ENCODE results near the gene CPT1B.

The CPT1B gene

DNA sequence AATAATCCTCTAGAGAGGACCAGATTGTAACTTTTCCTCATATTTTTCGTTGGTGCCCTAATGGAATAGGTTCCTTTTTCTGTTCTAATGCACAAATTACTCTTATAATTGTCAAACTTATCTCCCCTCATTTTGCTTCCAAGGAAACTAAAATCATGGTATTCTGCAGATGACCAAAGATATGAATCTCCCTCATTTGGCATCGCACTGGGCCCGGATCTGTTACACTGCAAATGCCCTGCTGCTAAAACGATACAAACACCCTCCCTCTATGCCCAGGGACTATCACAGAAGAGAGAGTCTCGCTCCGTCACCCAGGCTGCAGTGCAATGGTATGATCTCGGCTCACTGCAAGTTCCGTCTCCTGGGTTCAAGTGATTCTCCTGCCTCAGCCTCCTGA is 24.9 kb downstream of the CPT1B start:
- H3K4me3 ChIP-seq (ENCODE audit: low read depth, low read length) = no peak overlapping the region
- H3K27ac ChIP-seq = no peak overlapping the region
- no peak for DNase-seq
- TF ChIP-seq, protein P1, sequence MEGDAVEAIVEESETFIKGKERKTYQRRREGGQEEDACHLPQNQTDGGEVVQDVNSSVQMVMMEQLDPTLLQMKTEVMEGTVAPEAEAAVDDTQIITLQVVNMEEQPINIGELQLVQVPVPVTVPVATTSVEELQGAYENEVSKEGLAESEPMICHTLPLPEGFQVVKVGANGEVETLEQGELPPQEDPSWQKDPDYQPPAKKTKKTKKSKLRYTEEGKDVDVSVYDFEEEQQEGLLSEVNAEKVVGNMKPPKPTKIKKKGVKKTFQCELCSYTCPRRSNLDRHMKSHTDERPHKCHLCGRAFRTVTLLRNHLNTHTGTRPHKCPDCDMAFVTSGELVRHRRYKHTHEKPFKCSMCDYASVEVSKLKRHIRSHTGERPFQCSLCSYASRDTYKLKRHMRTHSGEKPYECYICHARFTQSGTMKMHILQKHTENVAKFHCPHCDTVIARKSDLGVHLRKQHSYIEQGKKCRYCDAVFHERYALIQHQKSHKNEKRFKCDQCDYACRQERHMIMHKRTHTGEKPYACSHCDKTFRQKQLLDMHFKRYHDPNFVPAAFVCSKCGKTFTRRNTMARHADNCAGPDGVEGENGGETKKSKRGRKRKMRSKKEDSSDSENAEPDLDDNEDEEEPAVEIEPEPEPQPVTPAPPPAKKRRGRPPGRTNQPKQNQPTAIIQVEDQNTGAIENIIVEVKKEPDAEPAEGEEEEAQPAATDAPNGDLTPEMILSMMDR (IDR thresholded peaks at IDR 0.05; ENCODE audit: low read depth, low read length, missing control alignments) = no peak
- H3K36me3 ChIP-seq (replicated peaks) = no peaks in the 10 kb centered on the region
- H3K27me3 ChIP-seq (replicated peaks) = peaks cover 18% of the 10 kb centered on the region
- in situ Hi-C loops (cut with HindIII; ENCODE audit: low pct_ligation_motif_present, low sequenced_read_pairs) = no loop called here

DNA sequence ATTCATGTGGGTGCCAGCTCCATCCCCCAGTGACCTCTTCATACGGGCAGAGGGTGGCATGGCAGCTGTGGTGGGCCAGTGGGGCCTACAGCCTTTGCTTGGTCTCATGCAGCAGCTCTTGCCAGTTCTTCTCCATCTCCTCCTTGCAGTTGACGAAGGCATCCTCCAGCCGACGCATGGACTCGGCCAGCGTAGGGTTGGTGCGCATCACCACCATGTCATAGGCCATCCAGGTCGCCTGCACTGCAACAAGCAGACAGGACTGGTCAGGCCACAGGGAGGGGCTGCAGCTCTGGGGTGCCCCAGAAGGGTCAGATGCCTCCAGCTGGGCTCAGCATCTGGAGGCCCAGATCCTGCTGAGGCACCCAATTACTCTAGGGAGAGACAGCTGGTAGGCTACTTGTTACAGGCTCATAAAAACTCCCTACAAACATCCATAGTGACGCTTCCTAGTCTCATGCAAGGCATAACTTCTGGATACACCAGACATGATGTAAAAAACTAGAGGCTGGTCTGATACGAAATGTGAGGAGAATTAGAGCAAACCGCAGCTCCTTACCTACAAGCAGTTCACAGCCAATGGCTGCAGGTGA is 27.0 kb downstream of the CPT1B start:
- Histone ChIP-seq H3K36me3 (replicated peaks) (no peaks in the 10 kb centered on the region), H3K27ac (no peak overlapping the region), H3K27me3 (replicated peaks) (peaks cover 36% of the 10 kb centered on the region), H3K4me3 (ENCODE audit: low read depth, low read length) (no peak overlapping the region)
- TF ChIP-seq, protein P1 (IDR thresholded peaks at IDR 0.05; ENCODE audit: low read depth, low read length, missing control alignments) = no peak
- no peak for DNase-seq
- in situ Hi-C loops (cut with HindIII; ENCODE audit: low pct_ligation_motif_present, low sequenced_read_pairs) = no loop called here

DNA sequence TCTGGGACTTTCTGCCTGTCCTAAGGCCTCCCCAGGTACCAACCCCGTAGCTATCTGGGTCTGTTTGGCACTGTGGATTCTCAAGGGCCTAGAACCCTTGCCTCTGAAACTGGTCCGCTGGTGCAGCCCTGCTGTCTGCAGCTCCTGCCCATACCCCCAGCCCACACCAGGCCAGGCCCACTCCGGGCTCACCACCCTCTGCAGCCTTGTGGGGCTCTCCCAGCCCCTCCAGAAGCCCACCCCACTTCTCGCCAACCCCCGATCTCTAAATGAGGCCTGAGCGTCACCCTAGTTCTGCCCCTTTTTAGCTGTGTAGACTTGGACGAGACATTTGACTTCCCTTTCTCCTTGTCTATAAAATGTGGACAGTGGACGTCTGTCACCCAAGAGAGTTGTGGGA is 27.8 kb downstream of the CPT1B start:
- H3K27me3 ChIP-seq (replicated peaks) = peaks cover 40% of the 10 kb centered on the region
- no peak overlapping the region for H3K27ac ChIP-seq
- no peak for DNase-seq
- TF ChIP-seq, protein P1 (IDR thresholded peaks at IDR 0.05; ENCODE audit: low read depth, low read length, missing control alignments) = no peak
- in situ Hi-C loops (cut with HindIII; ENCODE audit: low pct_ligation_motif_present, low sequenced_read_pairs) = no loop called here
- no peaks in the 10 kb centered on the region for H3K36me3 ChIP-seq (replicated peaks)
- no peak overlapping the region for H3K4me3 ChIP-seq (ENCODE audit: low read depth, low read length)

DNA sequence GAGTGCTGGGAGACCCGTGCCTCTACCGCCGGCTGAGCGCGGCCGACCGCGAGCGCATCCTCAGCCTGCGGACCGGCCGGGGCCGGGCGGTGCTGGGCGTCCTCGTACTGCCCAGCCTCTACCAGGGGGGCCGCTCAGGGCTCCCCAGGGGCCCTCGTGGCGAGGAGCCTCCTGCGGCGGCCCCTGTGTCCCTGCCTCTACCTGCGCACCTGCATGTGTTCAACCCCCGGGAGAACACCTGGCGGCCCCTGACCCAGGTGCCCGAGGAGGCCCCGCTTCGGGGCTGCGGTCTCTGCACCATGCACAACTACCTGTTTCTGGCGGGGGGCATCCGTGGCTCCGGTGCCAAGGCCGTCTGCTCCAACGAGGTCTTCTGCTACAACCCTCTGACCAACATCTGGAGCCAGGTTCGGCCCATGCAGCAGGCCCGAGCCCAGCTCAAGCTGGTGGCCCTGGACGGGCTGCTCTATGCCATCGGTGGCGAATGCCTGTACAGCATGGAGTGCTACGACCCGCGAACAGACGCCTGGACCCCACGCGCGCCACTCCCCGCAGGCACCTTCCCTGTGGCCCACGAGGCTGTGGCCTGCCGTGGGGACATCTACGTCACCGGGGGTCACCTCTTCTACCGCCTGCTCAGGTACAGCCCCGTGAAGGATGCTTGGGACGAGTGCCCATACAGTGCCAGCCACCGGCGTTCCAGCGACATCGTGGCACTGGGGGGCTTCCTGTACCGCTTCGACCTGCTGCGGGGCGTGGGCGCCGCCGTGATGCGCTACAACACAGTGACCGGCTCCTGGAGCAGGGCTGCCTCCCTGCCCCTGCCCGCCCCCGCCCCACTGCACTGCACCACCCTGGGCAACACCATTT is 29.1 kb downstream of the CPT1B start:
- Histone ChIP-seq H3K36me3 (replicated peaks) (no peaks in the 10 kb centered on the region), H3K27ac (no peak overlapping the region), H3K4me3 (ENCODE audit: low read depth, low read length) (no peak overlapping the region), H3K27me3 (replicated peaks) (peaks cover 40% of the 10 kb centered on the region)
- no peak for DNase-seq
- TF ChIP-seq, protein P1 (IDR thresholded peaks at IDR 0.05; ENCODE audit: low read depth, low read length, missing control alignments) = no peak
- in situ Hi-C loops (cut with HindIII; ENCODE audit: low pct_ligation_motif_present, low sequenced_read_pairs) = no loop called here

DNA sequence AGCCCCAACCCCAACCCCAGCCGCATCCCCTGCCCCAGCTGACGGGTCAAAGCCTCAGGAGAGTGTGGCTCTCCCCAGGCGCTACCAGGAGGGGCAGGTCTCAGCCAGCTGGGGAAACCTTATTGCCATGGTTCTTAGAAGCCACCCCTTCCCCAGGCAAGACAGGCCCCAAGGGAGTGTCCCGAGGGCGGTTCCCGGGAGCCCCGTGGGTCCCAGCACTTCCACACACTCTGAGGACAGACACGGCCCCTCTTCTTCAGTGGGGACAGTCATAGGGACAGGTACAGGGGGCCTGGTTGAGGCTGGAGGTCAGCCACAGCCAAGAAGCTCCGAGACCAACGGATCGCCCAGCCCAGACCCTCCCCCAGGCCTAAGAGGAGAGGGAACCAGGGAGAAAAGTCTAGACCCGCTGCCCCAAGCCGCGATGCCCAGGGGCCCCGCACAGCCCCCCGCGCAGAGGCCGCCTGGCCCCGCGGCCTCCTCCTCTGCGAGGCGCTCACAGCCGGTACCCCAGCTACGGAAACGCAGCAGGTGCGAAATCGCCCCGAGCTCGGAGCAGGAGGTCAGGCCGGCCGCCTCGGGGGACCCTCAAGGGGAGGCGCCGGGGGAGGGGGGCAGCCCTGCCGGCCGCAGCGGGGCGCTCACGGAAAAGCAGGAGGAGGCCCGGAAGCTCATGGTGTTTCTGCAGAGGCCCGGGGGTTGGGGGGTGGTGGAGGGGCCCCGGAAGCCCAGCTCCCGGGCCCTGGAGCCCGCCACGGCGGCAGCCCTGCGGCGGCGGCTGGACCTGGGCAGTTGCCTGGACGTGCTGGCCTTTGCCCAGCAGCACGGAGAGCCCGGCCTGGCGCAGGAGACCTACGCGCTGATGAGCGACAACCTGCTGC is 29.9 kb downstream of the CPT1B start:
- Histone ChIP-seq H3K27me3 (replicated peaks) (peaks cover 40% of the 10 kb centered on the region), H3K27ac (no peak overlapping the region), H3K4me3 (ENCODE audit: low read depth, low read length) (no peak overlapping the region), H3K36me3 (replicated peaks) (no peaks in the 10 kb centered on the region)
- DNase-seq = no peak
- in situ Hi-C loops (cut with HindIII; ENCODE audit: low pct_ligation_motif_present, low sequenced_read_pairs) = no loop called here
- TF ChIP-seq, protein P1 (IDR thresholded peaks at IDR 0.05; ENCODE audit: low read depth, low read length, missing control alignments) = no peak

All from brain microvascular endothelial cell (primary cell).